Spleen (tissue), 11 donors: ENCODE measurements around the gene NLN. TPM values are rescaled to one million over a fixed set of nuclear protein-coding genes. Genes with fewer than 3 reads are reported as not detected.

Experiments
- DNase-seq: peaks from one replicate; pipeline ENCODE4 v3.0.0-alpha.2; 2020
- H3K27ac ChIP-seq, 8 donors: fragments of 200-600 bp; sonication (generic) in 7 of 8; 1 replicate in 4 of 8; 2 replicates in 4 of 8; pipeline versions ENCODE4 v1.5.0 to v1.8.0; 2016 to 2021; ENCODE audit warnings: inconsistent platforms in 4 of 8, mild to moderate bottlenecking in 4 of 8, moderate library complexity in 1 of 8
- H3K27me3 ChIP-seq, 7 donors: fragments of 200-600 bp; sonication (generic) in 6 of 7; replicated peaks in 1 of 7; 1 replicate in 4 of 7; 2 replicates in 3 of 7; pipeline versions ENCODE4 v1.5.0 to v1.8.0; 2016 to 2021; ENCODE audit warnings: inconsistent platforms in 3 of 7, mild to moderate bottlenecking in 1 of 7
- H3K36me3 ChIP-seq, 6 donors: fragments of 200-600 bp; sonication (generic) in 5 of 6; 1 replicate in 4 of 6; 2 replicates in 2 of 6; pipeline versions ENCODE4 v1.5.0 to v1.8.0; 2016 to 2021; ENCODE audit warnings: inconsistent platforms in 2 of 6
- H3K4me1 ChIP-seq, 6 donors: fragments of 200-600 bp; sonication (generic) in 5 of 6; 1 replicate in 3 of 6; 2 replicates in 3 of 6; pipeline versions ENCODE4 v1.5.0 to v1.8.0; 2016 to 2021; ENCODE audit warnings: inconsistent platforms in 3 of 6
- H3K4me3 ChIP-seq, 8 donors: fragments of 200-600 bp; sonication (generic) in 7 of 8; 1 replicate in 4 of 8; 2 replicates in 4 of 8; pipeline versions ENCODE4 v1.5.0 to v1.8.0; 2016 to 2021; ENCODE audit warnings: inconsistent platforms in 4 of 8, mild to moderate bottlenecking in 4 of 8, moderate library complexity in 2 of 8
- H3K9me3 ChIP-seq, 8 donors: fragments of 200-600 bp; sonication (generic) in 7 of 8; 1 replicate in 4 of 8; 2 replicates in 4 of 8; pipeline versions ENCODE4 v1.5.0 to v1.8.0; 2016 to 2021; ENCODE audit warnings: inconsistent platforms in 4 of 8
- CTCF ChIP-seq, 11 experiments: fragments of 200-600 bp in 7 of 11; fragments of 450-650 bp in 4 of 11; sonication (generic) in 4 of 11; IDR thresholded peaks in 8 of 11; conservative IDR thresholded peaks in 3 of 11; 1 replicate in 7 of 11; 2 replicates in 4 of 11; pipeline versions ENCODE4 v1.4.0 to v1.8.0; 2016 to 2021; ENCODE audit warnings: antibody characterized with exemption in 11 of 11, inconsistent platforms in 4 of 11, mild to moderate bottlenecking in 1 of 11
- POLR2A ChIP-seq, 3 donors: fragments of 450-650 bp; IDR thresholded peaks; one replicate each; pipeline ENCODE4 v1.5.1; 2017; ENCODE audit warnings: antibody characterized with exemption in 3 of 3, mild to moderate bottlenecking in 1 of 3
- POLR2AphosphoS5 ChIP-seq, 3 donors: sonication (generic); formaldehyde crosslinking; IDR thresholded peaks; one replicate each; pipeline ENCODE4 v1.5.1; 2017; ENCODE audit warnings: antibody characterized with exemption in 3 of 3
- WGBS, 5 donors: extraction: QIAGEN DNeasy Blood & Tissue Kit in 3 of 5; methylation state at CpG; one replicate each; pipeline versions ENCODE4 v1.1.5 to v1.1.7; 2013 to 2018; 5-methylcytosine and 5-hydroxymethylcytosine counted together
- intact Hi-C: fragments of 100-400 bp; cut with DNase I; formaldehyde crosslinking; loops from one replicate; pipeline ENCODE4 v1.15.0; 2023; ENCODE audit warnings: low total_unique reads
- polyA plus RNA-seq, 3 donors: library from polyadenylated mRNA; stranded (reverse); fragments of 200-250 nt; gene quantifications; one replicate each; pipeline ENCODE4 v1.2.1, GENCODE V29; 2013
- total RNA-seq, 7 donors: library from RNA; depleted of rRNA in 3 of 7; stranded (reverse); fragments of >200 nt in 3 of 7; fragmentation: NEBNext Ultra II Directional in 4 of 7; extraction: Animal tissue kit (Norgen Biotek cat#: 25700) in 4 of 7; gene quantifications; one replicate each; pipeline versions ENCODE4 v1.1.0 to v1.2.1, GENCODE V29; 2016 to 2021
- donor health status: healthy with polysubstance abuse.
- donor health status: DM: no; HTN: no; CAD: no; lungs with moderate emphysema.
- donor health status: DM: no; HTN: no; CAD: no.
- donor health status: Bipolar disorder and iron deficiency.
- donor health status: healthy.
- donor health status: DM: no; HTN: no; CAD: no.
- donor health status: DM: yes; HTN: yes; CAD: no.

Gene NLN
- total and polyA plus RNA-seq, 10 donors: 1.3 to 24.8 (median 9.0) TPM

DNA sequence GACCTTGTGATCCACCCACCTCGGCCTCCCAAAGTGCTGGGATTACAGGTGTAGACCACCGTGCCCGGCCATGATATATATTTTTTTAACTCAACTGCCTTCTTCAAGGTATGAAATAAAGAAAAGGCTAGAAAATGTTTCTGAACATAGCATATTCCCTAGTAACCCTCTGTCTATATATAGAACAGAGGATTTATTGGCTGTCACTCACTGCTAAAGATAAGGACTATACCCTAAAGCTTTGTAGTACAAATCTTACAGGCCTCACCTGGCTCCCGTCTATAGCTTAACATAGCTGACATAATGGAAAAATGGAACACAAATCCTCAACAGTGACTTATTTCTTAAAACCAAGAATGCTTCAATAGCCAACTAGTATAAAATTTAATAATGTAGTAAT is 14.3 kb upstream of the NLN start:
- no peak overlapping the region for H3K4me3 ChIP-seq
- no peaks in the 10 kb centered on the region for H3K4me1 ChIP-seq
- intact Hi-C loops: no loop called here
- no peaks in the 10 kb centered on the region for H3K9me3 ChIP-seq
- no peak for DNase-seq
- no peak overlapping the region for H3K27ac ChIP-seq
- peaks cover 2 to 98% (median 38%) of the 10 kb centered on the region in 6 donors for H3K36me3 ChIP-seq
- WGBS, 5 donors: 96 to 99% (median 96%) methylated on average over 4 of the region's 4 CpGs
- TF ChIP-seq POLR2AphosphoS5 (IDR thresholded peaks at IDR 0.05): no peak
- TF ChIP-seq POLR2A (IDR thresholded peaks at IDR 0.05): no peak
- TF ChIP-seq CTCF (IDR thresholded peaks at IDR 0.05 in 8 of 11, conservative IDR thresholded peaks at IDR 0.05 in 3 of 11): no peak
- H3K27me3 ChIP-seq: no peaks in the 10 kb centered on the region

- H3K27me3 ChIP-seq: no peaks in the 10 kb centered on the region
- intact Hi-C loops: no loop called here
- 58 to 93% (median 86%) methylated on average over 4 of the region's 4 CpGs for WGBS, 5 donors
- no peak for TF ChIP-seq POLR2AphosphoS5 (IDR thresholded peaks at IDR 0.05)
- H3K36me3 ChIP-seq: peaks cover 2 to 98% (median 36%) of the 10 kb centered on the region in 6 donors
- no peak overlapping the region for H3K4me3 ChIP-seq
- H3K4me1 ChIP-seq: no peaks in the 10 kb centered on the region
- no peak for DNase-seq
- H3K9me3 ChIP-seq: no peaks in the 10 kb centered on the region
- no peak overlapping the region for H3K27ac ChIP-seq
Measured at GRCh38 chr5:65708145-65708544, 13.9 kb upstream of the NLN start.

GRCh38 chr5:65718576-65719310 is 3.3 kb upstream of the NLN start:
- TF ChIP-seq POLR2AphosphoS5 (IDR thresholded peaks at IDR 0.05) (no peak), CTCF (IDR thresholded peaks at IDR 0.05 in 8 of 11, conservative IDR thresholded peaks at IDR 0.05 in 3 of 11) (no peak), POLR2A (IDR thresholded peaks at IDR 0.05) (no peak)
- no peak for DNase-seq
- H3K9me3 ChIP-seq: no peaks in the 10 kb centered on the region
- peaks cover 0 to 73% (median 32%) of the 10 kb centered on the region in 6 donors for H3K4me1 ChIP-seq
- H3K4me3 ChIP-seq: peak overlapping the region in 1 of 8 donors; percentile 99
- peak overlapping the region in 5 of 8 donors; percentile 25 to 96 (median 94) for H3K27ac ChIP-seq
- H3K36me3 ChIP-seq: peaks cover 0 to 45% (median 2%) of the 10 kb centered on the region in 6 donors
- no peaks in the 10 kb centered on the region for H3K27me3 ChIP-seq
- intact Hi-C loops: no loop called here

DNA sequence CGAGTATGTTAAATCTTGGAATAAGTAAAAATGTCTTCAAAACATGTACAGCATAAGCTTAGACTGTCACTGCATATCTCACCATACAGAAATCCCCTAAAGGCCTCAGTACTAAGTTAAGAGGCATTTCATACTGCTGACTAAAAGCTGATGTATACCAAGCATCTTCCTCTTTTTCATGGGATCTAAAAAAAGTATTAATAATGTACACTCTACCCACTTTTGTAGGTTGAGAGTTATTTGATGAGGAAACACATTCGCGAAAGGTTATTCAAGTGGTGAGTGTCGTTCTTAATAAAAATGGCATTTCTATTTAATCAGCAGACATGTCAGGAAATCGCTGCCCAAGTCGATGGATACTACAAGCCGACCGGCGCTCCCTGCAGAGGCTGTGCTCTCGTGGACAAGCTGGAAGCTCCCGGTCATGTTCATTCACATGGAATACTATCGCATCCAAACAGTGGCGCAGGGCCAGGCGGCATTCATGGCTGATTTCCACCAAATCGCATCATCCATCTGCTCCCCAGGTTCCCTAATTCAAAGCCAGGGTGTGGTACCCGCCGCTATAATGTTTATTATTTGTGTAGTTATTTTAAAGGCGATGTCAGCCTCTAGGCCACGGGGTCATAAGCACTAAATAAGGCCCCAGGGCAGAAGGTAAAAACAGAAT is 820 bp upstream of the NLN start:
- peak; percentile 86 for DNase-seq
- H3K9me3 ChIP-seq: no peaks in the 10 kb centered on the region
- peaks cover 0 to 25% (median 2%) of the 10 kb centered on the region in 6 donors for H3K36me3 ChIP-seq
- TF ChIP-seq CTCF (IDR thresholded peaks at IDR 0.05 in 8 of 11, conservative IDR thresholded peaks at IDR 0.05 in 3 of 11): no peak
- no peak for TF ChIP-seq POLR2AphosphoS5 (IDR thresholded peaks at IDR 0.05)
- no peak for TF ChIP-seq POLR2A (IDR thresholded peaks at IDR 0.05)
- H3K27me3 ChIP-seq: no peaks in the 10 kb centered on the region
- peaks cover 0 to 76% (median 35%) of the 10 kb centered on the region in 6 donors for H3K4me1 ChIP-seq
- intact Hi-C loops: no loop called here
- H3K27ac ChIP-seq: peak overlapping the region; percentile 71 to 96 (median 90)
- peak overlapping the region; percentile 83 to 99 (median 96) for H3K4me3 ChIP-seq
- 2 to 4% (median 2%) methylated on average over 19 of the region's 19 CpGs for WGBS, 5 donors
